GM19372 (cell line): ENCODE results near the gene DSCAM.
"Not testable (repeated sequence)": the region's sequence is repeated elsewhere in the genome, so short reads cannot be mapped to it uniquely, and the experiment has no call there.

Source experiments
- ATAC-seq: cut with Tn5 transposase; IDR thresholded peaks from one replicate; pipeline ENCODE4 v1.9.1; 2021; ENCODE audit warnings: mild to moderate bottlenecking, low read depth, moderate library complexity; ENCODE audit not compliant: unreplicated experiment

Gene DSCAM

DNA sequence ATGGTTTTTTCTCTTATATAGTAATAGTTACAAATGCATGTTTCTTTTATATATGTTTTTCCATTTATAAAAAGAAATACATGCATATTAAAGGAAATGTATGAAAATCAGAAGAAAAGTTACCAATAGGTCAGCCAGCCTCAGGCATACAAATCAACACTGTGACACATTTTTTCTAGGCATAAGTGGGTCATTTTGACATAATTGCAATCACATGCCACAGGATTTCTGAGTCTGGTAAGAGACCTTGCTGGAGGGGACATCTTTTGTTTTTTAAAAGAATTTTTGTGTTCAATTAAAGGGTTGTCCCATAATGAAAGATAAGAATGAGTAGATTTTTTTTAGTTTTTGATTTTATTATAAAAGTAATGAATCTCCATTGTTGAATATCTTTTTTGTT, 506.6 kb downstream of the DSCAM start:
- ATAC-seq, result no peak

DNA sequence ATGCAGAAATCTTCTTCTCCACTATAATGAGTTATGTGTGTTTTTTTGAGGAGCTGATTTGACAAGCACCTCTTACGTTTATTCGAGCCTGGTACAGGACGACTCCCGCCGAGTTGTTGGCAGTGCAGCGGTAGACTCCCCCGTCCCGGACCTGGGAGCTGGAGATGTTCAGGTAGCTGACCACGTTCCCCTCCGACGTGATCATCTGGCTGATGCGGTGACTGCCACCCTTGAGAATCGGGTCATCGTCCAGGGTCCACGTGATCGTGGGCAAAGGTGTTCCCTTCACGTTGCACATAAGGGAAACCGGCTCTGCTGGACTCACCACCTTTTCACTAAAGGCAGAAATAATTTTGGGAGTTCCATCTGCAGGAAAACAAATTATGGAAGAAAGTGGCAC, 507.9 kb downstream of the DSCAM start:
- ATAC-seq, result no peak

DNA sequence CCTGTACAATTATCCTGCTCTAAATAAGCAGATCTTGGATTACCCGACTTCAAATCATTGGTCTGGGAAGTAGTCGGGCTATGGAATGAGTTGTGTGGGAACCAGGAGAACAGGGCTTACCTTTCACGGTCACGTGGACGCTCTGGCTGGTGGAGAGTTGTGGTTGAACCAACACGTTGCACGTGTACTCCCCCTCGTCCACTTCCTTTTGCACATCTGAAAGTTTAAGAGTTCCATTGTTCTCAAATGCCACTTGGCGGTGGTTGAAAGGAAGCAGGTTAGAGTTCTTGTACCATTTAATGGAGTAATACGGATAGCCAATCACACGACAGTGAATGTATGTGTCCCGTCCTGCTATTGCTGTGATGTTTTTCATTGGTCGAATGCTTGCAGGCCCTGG, 509.0 kb downstream of the DSCAM start:
- ATAC-seq, result no peak

DNA sequence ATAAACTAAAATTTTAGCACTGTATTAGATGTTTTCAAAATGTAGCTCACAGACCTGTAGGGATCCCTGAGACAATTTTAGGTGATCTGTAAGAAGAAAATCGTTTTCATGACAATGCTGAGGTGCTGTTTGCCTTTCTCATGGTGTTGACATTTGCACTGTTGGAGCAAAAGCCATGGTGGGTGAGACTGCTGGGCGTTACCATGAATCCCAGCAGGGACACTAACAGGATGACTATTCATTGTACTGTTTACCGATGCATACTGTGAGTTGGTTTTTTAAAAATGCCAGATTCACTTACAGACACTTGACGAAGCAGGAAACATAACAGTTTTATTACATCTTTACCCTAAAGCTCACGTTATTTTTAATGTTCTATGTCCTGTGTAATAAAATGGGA, 511.3 kb downstream of the DSCAM start:
- no peak for ATAC-seq

DNA sequence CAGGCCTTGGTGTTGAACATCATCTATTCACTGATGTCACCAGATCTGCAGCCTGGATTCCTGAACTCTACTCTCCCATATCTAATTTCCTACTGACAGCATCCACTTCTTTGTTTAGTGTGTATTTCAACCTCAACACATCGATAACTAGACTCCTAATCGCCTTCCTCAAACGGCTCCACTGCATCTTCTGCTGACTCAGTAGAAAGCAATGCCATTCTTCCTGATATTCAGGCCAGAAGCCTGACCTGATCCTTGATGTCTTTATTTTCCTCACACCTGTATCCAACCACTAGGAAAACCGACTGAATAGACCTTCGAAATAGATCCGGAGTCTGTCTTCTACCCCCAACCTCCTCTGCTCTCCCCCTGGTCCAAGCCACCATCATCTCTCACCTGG, 512.8 kb downstream of the DSCAM start:
- ATAC-seq, result no peak

DNA sequence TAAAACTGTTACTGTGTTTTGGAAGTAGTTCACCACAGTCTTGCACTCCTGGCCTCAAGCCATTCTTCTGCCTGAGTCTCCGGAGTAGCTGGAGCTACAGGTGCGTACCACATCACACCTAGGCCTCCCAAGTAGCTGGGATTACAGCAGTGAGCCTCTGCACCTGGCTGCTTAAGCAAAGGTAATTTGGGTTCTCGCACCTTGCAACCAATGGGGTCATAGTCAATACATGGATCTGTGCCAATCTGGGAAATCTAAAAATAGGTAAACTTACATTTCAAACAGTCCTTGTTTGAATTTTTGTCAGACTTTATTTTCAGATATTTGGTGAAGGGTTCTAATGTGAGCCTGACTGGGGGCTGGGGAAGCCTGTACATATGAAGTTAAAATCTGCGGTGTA, 513.2 kb downstream of the DSCAM start:
- no peak for ATAC-seq

DNA sequence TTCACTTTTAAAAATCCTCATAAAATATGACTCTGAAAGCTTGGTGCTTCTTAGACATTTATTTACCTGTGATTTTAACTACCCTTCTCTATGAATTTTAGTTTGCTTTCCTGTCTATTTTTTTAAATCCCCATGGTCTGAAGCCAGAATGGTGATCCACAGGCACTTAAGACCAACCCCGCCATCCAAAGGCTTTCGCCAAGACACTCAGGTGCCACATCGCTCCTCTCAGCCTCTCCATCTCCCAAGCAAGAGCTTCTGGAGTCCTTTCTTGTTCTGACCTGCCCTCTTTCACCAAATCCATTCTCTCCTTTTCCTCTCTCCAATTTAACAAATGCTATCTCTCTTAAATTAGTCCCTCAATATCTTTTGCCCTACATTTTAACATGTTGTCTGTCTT, 515.2 kb downstream of the DSCAM start:
- no peak for ATAC-seq

DNA sequence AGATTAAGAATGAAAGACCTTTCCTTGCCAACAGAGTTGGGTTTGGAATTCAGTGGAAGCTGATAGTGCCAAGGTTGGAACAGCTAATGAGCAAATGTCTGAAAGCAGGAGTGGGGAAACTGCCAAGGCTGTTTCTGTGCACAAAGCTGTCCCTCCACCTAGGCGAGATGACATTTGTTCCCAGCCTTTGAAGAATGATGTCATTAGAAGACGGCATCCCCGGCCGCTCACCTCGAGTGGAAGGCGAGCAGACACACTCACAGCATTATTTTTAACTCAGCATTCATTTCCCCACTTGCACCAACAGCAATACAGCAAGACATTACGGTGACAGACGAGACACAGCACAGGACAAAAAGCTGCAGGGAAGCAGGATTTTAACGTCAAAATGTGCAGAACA, 515.8 kb downstream of the DSCAM start:
- no peak for ATAC-seq

DNA sequence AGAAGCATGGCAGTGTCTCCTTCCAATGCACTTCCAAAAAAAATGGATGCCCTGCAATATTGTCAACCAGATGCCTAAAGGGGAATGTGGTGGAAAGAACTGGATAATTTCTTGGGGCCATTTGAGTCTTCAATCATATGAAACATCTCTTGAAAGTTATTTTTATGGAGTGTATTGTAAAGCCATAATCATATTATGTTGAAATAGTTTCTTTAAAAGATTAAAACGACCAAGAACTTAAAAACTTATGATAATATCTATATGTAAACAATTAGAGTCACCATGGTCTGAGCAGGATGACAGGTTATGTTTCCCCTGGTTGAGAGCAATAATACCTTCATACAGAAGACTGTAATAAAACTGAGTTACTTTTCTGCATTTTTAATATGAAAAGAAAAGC, 522.6 kb downstream of the DSCAM start:
- ATAC-seq, result no peak

DNA sequence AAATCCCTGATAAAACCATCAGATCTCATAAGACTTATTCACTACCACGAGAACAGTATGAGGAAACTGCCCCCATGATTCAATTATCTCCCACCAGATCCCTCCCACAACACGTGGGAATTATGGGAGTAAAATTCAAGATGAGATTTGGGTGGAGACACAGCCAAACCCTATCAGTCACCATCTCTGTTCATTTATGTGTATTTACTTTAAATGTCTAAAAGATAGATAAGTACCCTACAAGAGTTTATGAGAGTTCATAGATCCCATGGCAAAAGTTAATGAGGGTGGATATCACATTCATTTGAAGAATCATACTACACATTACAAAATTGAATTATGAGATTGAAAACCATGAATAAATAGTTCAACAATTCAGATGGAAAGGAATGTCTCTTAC, 526.2 kb downstream of the DSCAM start:
- not testable (repeated sequence) for ATAC-seq

DNA sequence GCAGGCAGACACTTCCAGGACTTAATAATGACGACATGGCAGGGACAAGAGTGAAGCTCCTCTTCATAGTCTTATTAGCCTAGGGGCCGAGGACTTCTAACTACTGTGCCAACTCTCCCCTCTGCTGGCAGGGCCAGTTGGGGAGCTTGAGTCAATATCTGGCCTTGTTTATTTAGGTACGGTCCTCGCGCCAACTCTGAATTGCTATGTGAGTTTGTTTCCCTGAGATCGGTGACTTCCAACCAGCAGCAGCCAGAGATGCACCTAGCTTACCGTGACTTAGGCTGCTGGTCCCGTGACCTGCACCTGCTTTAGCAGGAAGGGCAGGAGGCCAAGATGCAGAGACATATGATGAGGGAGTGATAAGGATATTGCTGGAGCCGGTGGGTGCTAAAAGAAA, 528.6 kb downstream of the DSCAM start:
- ATAC-seq, result no peak

DNA sequence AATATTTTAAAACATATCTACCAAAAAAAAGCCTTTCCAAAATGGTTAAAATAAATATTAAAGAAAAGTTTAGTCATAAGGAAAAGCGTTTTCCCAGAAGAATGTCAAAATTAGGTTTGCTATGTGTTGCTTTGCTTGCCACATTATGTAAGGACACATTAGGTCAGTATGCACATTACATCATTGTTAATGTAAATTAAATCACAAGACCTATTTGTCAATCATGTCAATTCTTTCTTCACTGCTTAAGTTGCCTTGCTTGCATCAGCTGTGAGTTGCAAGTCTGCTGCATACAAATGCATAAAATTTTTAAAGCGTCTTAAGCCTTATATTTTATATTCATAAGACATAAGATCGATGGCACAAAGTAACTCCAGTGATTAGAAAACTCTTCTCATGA, 530.9 kb downstream of the DSCAM start:
- ATAC-seq, result no peak

DNA sequence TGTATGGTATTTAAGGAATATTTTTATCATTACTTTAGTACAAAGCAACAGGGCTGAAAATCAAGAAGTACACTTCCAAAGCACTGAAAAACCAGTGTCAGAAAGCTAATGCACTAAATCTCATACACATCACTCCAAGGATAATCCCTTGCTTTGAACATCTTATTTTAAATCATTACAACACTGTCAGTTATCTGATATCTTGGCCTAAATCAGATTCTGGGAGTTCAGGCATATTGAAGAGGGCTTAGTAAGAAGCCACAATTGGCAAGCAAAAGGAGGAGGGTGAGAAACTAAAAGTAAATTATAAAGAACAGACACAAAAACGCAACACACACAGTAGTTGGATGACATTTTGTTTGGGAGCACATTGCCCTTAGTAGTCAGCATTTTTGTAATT, 531.3 kb downstream of the DSCAM start:
- ATAC-seq, result no peak

DNA sequence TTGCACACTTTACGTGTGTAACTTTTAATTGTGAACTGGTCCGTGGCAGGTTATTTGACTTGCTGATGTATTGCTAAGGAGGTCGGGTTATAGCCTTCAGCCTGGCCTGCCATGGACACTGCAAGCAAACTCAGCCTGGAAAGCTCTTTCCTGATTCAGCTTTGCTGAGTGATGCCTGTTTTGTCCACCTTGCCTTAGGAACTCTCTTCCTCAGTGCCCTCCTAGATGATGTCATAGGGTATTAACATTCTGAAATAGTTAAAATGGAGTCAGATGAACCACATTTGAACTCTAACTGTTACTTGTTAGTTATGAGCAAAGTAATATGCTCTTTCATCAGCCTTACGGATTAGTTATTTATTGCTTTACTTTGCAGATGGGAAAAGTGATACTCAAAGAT, 533.7 kb downstream of the DSCAM start:
- ATAC-seq, result no peak

DNA sequence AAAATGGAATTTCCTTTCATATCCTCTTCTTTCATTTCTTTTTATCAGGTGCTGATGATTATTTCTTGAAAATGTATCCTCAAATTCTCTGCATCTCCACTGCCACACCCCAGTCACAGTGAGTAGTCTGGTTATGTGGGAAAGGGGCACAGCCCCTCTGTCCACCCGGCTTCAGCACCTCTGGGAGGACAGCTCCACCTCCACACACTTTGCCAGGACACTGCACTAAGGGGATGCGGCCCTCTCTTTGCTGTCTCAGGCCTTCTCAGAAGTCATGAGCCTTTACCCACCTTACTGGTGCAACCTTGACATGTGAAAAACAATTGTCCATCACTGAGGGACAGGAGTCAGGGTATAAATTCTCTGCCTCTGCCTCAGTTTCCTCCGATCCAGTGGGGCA, 546.7 kb downstream of the DSCAM start:
- no peak for ATAC-seq

DNA sequence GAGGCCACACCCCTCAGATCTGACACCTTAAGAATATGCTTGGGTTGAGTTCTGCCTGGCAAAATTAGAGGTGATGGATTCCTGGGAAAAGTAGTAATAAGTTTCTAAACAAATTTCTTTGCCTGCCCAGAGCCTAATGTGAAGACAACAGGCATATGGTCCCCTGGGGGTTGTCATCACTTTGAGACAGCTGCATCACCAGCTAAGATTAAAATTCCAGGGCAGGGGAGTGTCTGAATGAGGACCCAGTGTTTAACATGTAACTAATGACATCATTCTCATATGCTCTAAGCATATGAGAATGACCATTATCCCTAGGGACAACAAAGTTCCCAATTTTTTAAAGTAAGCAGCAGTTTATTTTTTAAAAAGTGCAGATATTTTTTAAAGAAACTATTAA, 547.5 kb downstream of the DSCAM start:
- ATAC-seq, result no peak

DNA sequence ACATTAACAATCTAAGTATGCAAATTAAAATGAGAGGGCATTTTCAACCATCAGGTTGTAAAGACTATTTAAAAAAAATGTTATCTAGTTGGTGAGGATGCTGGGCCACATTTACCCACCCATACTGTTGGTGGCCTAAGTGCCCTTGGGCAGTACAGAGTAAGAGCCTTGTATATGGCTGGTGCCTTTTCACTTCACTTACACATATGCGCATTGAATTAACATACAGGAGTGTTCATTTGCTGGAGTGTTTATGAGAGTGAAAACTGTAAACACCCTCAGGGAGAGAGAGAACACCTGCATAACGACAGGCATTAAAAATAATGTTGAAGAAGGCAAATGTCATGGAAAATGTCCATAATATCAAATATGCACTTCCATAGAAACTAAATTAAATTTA, 552.6 kb downstream of the DSCAM start:
- ATAC-seq, result no peak

DNA sequence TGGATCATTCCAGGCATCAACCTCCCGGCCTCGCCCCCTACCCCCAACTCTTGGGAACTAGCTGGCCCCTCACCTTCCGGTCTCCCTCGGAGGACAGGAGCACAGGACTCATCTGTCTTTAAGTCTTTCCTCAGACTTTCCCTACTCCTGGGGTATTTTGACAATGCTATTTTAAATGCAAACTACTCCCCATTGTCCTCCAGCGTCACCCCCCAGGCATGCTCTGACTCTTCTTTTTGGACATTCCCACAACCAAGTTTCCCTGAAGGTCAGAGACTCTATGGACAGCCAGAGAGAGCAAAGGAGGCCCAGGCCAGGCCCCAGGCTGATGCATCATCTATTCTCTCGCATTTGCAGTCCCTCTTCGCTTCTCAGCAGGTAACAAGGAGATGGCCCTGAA, 555.4 kb downstream of the DSCAM start:
- no peak for ATAC-seq

DNA sequence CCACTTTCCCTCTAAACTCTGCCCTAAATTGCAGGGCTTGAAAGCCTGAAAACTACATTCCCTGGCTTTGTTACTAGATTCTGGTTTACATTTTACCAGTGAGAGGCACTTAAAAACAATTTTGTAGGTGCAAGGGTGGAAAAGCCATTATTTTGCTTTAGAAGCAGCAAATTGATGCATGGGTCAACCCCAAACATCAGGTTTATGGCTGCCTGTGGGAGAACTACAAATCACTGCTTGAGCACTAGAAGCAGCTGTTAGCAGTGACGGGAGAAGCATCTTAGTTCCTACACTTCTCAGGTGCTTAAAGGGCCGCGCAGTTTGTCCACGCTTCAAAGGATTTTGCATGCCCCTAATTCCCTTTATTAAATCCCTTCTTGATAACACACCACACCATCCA, 562.5 kb downstream of the DSCAM start:
- no peak for ATAC-seq

DNA sequence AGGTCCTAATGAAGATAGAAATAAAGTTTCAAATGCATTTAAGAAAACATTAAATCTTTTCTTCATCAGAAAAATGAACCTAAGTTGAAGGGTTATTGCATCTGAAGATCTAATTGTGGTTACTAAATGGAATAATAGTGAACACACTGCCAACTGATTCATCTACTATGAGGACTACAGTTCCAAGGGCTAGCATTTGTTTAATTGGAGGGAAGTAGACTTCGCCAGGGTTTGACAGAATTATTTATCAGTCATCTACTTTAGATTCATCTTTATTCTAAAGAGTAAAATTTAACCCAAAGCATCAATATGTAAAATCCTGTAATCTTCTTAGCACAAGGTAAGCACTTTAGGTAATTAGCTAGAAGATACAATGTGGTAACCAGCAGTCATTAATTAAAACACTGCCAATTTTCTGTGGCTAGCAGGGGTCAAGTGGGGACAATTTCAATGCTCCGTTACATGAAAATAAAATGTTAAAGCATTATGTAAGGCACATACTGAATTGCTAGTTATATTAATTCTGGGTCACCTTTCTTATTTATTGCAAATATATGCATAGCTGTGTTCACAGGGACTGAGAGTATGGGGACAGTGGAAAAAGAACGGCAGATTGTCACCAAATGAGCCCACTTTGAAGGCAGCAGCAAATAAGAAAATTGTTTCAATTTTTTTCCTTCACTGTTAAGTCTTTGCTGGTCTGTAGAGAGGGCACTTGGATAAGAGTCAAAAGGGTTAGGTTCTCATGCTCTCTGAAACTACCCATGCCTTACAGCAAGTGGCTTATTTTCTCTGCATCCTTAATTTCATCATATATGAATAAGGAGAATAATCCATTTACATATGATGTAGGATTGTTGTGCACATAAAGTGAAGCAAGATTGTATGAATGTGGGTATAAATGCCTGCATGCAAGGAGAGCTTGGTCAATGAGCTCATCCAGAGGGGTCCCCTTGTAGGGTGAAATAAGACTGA, 563.8 kb downstream of the DSCAM start:
- ATAC-seq, result no peak

DNA sequence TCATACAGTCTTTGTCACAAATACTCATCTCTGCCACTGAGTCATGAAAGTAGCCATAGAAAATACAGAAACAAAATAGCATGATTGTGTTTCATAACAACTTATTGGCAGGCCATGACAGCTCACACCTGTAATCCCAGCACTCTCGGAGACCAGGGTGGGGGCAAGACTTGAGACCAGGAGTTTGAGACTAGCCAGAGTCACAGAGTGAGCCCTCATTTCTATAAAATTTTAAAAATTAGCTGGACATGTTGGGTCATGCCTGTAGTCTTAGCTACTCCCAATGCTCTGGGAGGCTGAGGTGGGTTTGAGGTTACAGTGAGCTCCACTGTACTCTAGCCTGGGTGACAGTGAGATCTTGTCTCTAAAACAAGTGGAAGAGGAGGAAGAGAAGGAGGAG, 568.6 kb downstream of the DSCAM start:
- ATAC-seq, result no peak

DNA sequence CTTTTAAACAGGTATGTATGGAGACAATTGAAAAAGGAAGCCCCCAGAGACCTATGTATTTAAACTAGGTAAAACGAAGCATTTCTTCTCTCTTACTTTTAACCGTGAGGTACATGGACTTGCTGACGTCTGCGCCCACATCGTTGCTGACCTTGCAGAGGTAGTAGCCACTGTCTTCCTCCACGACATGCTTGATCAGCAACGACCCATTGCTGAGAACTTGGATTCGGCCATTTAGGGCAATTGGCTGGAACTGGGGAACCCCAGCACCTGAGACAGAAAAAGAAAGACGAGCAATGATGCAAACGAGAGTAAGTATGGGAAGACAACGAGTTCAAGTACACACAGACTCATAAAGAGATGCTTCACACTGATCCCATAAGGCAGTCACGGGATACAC, 571.0 kb downstream of the DSCAM start:
- no peak for ATAC-seq

DNA sequence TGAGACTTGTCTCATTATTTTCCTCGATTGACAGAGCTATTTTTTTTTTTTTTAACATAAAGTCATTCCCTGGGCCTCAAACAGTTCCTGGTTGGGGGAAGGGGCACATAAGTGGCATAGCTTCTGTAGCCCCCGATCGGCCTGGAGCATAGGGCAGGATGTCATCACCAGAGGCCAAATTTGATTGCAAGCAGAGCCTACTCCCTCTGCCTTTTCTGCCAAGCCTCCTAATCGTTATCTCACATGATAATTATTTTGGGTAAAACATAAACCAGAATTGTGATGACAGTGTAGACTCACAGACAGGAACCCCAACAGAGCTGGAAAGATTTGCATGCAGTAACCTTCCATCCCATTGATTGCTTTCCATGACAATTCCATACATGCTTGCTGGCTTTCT, 574.9 kb downstream of the DSCAM start:
- no peak for ATAC-seq
